Osteocyte (in vitro differentiated cells): Measurements from ENCODE around the gene NPC1L1. TPM values are rescaled to one million over a fixed set of nuclear protein-coding genes. Genes with fewer than 3 reads are reported as not detected.
A peak's percentile ranks its signal among the peaks of the same experiment; 100 is the strongest.

ENCODE experiments used
- DNase-seq: peaks from one replicate; pipeline ENCODE4 v3.0.0; 2021; ENCODE audit warnings: mixed read lengths; ENCODE audit not compliant: unreplicated experiment; ENCODE audit errors: extremely low spot score
- H3K27ac Mint-ChIP-seq: one replicate; pipeline ENCODE4 v1.8.0; 2021; ENCODE audit warnings: mild to moderate bottlenecking, mixed read lengths; ENCODE audit not compliant: unreplicated experiment
- H3K27me3 Mint-ChIP-seq: one replicate; pipeline ENCODE4 v1.8.0; 2021; ENCODE audit warnings: mixed read lengths; ENCODE audit not compliant: unreplicated experiment
- H3K36me3 Mint-ChIP-seq: one replicate; pipeline ENCODE4 v1.8.0; 2021; ENCODE audit warnings: mixed read lengths; ENCODE audit not compliant: unreplicated experiment
- H3K4me1 Mint-ChIP-seq: one replicate; pipeline ENCODE4 v1.8.0; 2021; ENCODE audit warnings: mixed read lengths; ENCODE audit not compliant: unreplicated experiment
- H3K4me3 Mint-ChIP-seq: one replicate; pipeline ENCODE4 v1.8.0; 2021; ENCODE audit warnings: mild to moderate bottlenecking, moderate library complexity, mixed read lengths; ENCODE audit not compliant: unreplicated experiment
- H3K9me3 Mint-ChIP-seq: one replicate; pipeline ENCODE4 v1.8.0; 2021; ENCODE audit warnings: mixed read lengths; ENCODE audit not compliant: unreplicated experiment
- total RNA-seq: library from RNA; stranded (reverse); gene quantifications from 2 replicates; pipeline ENCODE4 v1.2.1, GENCODE V29; 2021
- TF ChIP-seq, protein P1 (sequence below): fragments of 200-600 bp; sonication (generic); IDR thresholded peaks from 2 replicates; pipeline ENCODE4 v1.5.0; 2021; ENCODE audit warnings: antibody characterized with exemption, mild to moderate bottlenecking, moderate library complexity

NPC1L1 gene
- total RNA-seq, 1 donor from 2014 or later, result not detected

DNA sequence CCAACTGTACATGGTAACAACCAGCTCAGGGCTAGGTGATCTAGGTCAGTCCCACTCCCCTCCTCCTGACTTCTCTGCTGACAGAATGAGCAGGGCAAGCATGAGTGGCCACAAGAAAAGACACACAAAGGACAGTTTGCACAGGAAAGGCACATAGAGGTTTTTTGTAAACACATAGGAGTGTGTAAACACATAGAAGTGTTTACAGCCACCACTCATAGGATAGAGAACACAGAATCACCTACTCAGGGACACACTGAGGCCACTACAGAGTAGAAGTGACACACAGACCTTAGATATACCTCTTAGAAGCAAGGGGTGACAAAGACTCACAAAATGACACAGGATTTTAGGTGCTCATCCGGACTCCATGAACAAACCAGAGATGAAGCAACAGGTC lies 69.7 kb downstream of the NPC1L1 start:
- Mint-ChIP-seq H3K4me3 (no peak overlapping the region), H3K27ac (no peak overlapping the region), H3K27me3 (no peaks in the 10 kb centered on the region), H3K4me1 (peaks cover 15% of the 10 kb centered on the region), H3K36me3 (peaks cover 39% of the 10 kb centered on the region), H3K9me3 (no peaks in the 10 kb centered on the region)
- DNase-seq, result no peak
- TF ChIP-seq, protein P1, sequence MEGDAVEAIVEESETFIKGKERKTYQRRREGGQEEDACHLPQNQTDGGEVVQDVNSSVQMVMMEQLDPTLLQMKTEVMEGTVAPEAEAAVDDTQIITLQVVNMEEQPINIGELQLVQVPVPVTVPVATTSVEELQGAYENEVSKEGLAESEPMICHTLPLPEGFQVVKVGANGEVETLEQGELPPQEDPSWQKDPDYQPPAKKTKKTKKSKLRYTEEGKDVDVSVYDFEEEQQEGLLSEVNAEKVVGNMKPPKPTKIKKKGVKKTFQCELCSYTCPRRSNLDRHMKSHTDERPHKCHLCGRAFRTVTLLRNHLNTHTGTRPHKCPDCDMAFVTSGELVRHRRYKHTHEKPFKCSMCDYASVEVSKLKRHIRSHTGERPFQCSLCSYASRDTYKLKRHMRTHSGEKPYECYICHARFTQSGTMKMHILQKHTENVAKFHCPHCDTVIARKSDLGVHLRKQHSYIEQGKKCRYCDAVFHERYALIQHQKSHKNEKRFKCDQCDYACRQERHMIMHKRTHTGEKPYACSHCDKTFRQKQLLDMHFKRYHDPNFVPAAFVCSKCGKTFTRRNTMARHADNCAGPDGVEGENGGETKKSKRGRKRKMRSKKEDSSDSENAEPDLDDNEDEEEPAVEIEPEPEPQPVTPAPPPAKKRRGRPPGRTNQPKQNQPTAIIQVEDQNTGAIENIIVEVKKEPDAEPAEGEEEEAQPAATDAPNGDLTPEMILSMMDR, result no peak

- Mint-ChIP-seq H3K36me3 (peaks cover 39% of the 10 kb centered on the region), H3K4me3 (no peak overlapping the region), H3K27ac (peak overlapping the region; percentile 10), H3K9me3 (no peaks in the 10 kb centered on the region), H3K4me1 (peaks cover 22% of the 10 kb centered on the region), H3K27me3 (no peaks in the 10 kb centered on the region)
- TF ChIP-seq, protein P1, result no peak
- no peak for DNase-seq
These were observed 70.4 kb downstream of the NPC1L1 start for GRCh38 chr7:44470628-44471245.

- Mint-ChIP-seq H3K36me3 (peaks cover 39% of the 10 kb centered on the region), H3K9me3 (no peaks in the 10 kb centered on the region), H3K27ac (peak overlapping the region; percentile 10), H3K4me3 (no peak overlapping the region), H3K4me1 (peaks cover 29% of the 10 kb centered on the region), H3K27me3 (no peaks in the 10 kb centered on the region)
- no peak for DNase-seq
- TF ChIP-seq, protein P1, result no peak
These were observed 71.0 kb downstream of the NPC1L1 start for GRCh38 chr7:44470135-44470479.

- no peaks in the 10 kb centered on the region for H3K27me3 Mint-ChIP-seq
- no peak overlapping the region for H3K4me3 Mint-ChIP-seq
- TF ChIP-seq, protein P1, result no peak
- H3K4me1 Mint-ChIP-seq, result peaks cover 33% of the 10 kb centered on the region
- no peak overlapping the region for H3K27ac Mint-ChIP-seq
- H3K9me3 Mint-ChIP-seq, result no peaks in the 10 kb centered on the region
- DNase-seq, result no peak
- peaks cover 41% of the 10 kb centered on the region for H3K36me3 Mint-ChIP-seq
These were observed 71.5 kb downstream of the NPC1L1 start for GRCh38 chr7:44469461-44470134.

DNA sequence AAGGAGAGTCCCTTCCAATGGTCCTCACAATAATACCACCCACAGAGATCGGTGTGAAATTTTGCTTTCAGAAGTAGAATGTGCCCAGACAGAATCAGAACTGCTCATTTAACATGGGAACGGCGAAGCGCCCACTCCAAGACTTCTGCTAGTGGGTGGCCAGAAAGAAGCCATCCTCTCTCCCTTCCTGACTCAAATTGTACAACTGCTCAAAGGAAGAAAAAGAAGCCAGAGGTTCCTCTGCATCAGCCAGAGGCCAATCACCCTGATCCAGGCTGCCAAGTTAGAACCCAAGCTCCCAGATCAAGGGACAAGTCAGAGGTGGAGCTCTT lies 73.9 kb downstream of the NPC1L1 start:
- no peak for DNase-seq
- no peak overlapping the region for H3K4me3 Mint-ChIP-seq
- H3K36me3 Mint-ChIP-seq, result peaks cover 38% of the 10 kb centered on the region
- TF ChIP-seq, protein P1, result no peak
- H3K27ac Mint-ChIP-seq, result no peak overlapping the region
- H3K27me3 Mint-ChIP-seq, result no peaks in the 10 kb centered on the region
- H3K9me3 Mint-ChIP-seq, result no peaks in the 10 kb centered on the region
- H3K4me1 Mint-ChIP-seq, result peaks cover 26% of the 10 kb centered on the region
